Karpas-422 (cell line): ENCODE measurements around the gene GNG12. TPM values are rescaled to one million over a fixed set of nuclear protein-coding genes. Genes with fewer than 3 reads are reported as not detected.
A peak's percentile ranks its signal among the peaks of the same experiment; 100 is the strongest.

Source experiments
- DNase-seq: peaks from one replicate; pipeline ENCODE4 v3.0.0-alpha.2; 2015
- H2AFZ ChIP-seq: fragments of 200-600 bp; sonication (generic); 2 replicates; pipeline ENCODE4 v1.6.1; 2014; ENCODE audit warnings: antibody characterized with exemption, low read length, mixed read lengths
- H3K27ac ChIP-seq: fragments of 200-600 bp; sonication (generic); 2 replicates; pipeline ENCODE4 v1.5.1; 2014; ENCODE audit warnings: mild to moderate bottlenecking, low read length, moderate library complexity
- H3K27me3 ChIP-seq: fragments of 200-600 bp; sonication (generic); 2 replicates; pipeline ENCODE4 v1.6.1; 2014; ENCODE audit warnings: low read length, mixed read lengths
- H3K36me3 ChIP-seq: fragments of 200-600 bp; sonication (generic); 2 replicates; pipeline ENCODE4 v1.6.1; 2014; ENCODE audit warnings: low read length, mixed read lengths; ENCODE audit not compliant: insufficient read depth
- H3K4me1 ChIP-seq: fragments of 200-600 bp; sonication (generic); 2 replicates; pipeline ENCODE4 v1.6.1; 2014; ENCODE audit warnings: mild to moderate bottlenecking, low read length, mixed read lengths
- H3K4me2 ChIP-seq: fragments of 200-600 bp; sonication (generic); 2 replicates; pipeline ENCODE4 v1.6.1; 2014; ENCODE audit warnings: low read length, low read depth, mild to moderate bottlenecking; ENCODE audit not compliant: poor library complexity, severe bottlenecking
- H3K4me3 ChIP-seq: fragments of 200-600 bp; sonication (generic); 2 replicates; pipeline ENCODE4 v1.5.1; 2014; ENCODE audit warnings: mild to moderate bottlenecking, antibody characterized with exemption, low read length, mixed read lengths
- H3K79me2 ChIP-seq: fragments of 200-600 bp; sonication (generic); 2 replicates; pipeline ENCODE4 v1.6.1; 2014; ENCODE audit warnings: mild to moderate bottlenecking, low read length, mixed read lengths
- H3K9ac ChIP-seq: fragments of 200-600 bp; sonication (generic); 2 replicates; pipeline ENCODE4 v1.6.0; 2014; ENCODE audit warnings: low read length
- H3K9me2 ChIP-seq: fragments of 200-600 bp; sonication (generic), shearing (Covaris generic); replicated peaks from 2 replicates; pipeline ENCODE4 v1.6.0; 2014; ENCODE audit warnings: mild to moderate bottlenecking, low read length, moderate library complexity; ENCODE audit not compliant: insufficient read depth
- H3K9me3 ChIP-seq: fragments of 300-700, 200-600 bp; sonication (generic); 2 replicates; pipeline ENCODE4 v1.6.1; 2014; ENCODE audit warnings: low read length, mixed read lengths
- H4K20me1 ChIP-seq: fragments of 200-600 bp; sonication (generic); 2 replicates; pipeline ENCODE4 v1.6.1; 2014; ENCODE audit warnings: mild to moderate bottlenecking, antibody characterized with exemption, low read length, low read depth; ENCODE audit not compliant: insufficient read depth
- total RNA-seq: library from RNA; depleted of rRNA; stranded (reverse); fragments of >200 nt; shearing (Covaris generic); gene quantifications from 2 replicates; pipeline ENCODE4 v1.2.3, GENCODE V29; 2014; ENCODE audit warnings: low replicate concordance

GNG12 gene
- total RNA-seq, 1 experiment from 2014 or later = not detected

- no peak overlapping the region for H3K4me3 ChIP-seq
- no peaks in the 10 kb centered on the region for H3K27me3 ChIP-seq
- H3K79me2 ChIP-seq = no peaks in the 10 kb centered on the region
- no peaks in the 10 kb centered on the region for H3K36me3 ChIP-seq
- no peak overlapping the region for H3K27ac ChIP-seq
- H3K9me3 ChIP-seq = no peaks in the 10 kb centered on the region
- H4K20me1 ChIP-seq = no peaks in the 10 kb centered on the region
- H3K9me2 ChIP-seq = no peaks in the 10 kb centered on the region
- peak; percentile 70 for DNase-seq
- H3K4me1 ChIP-seq = no peaks in the 10 kb centered on the region
- no peak overlapping the region for H3K4me2 ChIP-seq
- H3K9ac ChIP-seq = no peak overlapping the region
- H2AFZ ChIP-seq = no peak overlapping the region
These were observed 16.9 kb upstream of the GNG12 start for GRCh38 chr1:67850151-67850551.

- H3K79me2 ChIP-seq = no peaks in the 10 kb centered on the region
- DNase-seq = no peak
- no peak overlapping the region for H3K9ac ChIP-seq
- no peaks in the 10 kb centered on the region for H4K20me1 ChIP-seq
- H3K4me3 ChIP-seq = no peak overlapping the region
- H3K27ac ChIP-seq = no peak overlapping the region
- H3K27me3 ChIP-seq = 0 out of 2 replicates have a peak, but pooled peaks cover 2% of the 10 kb centered on the region
- no peaks in the 10 kb centered on the region for H3K36me3 ChIP-seq
- no peaks in the 10 kb centered on the region for H3K4me1 ChIP-seq
- no peaks in the 10 kb centered on the region for H3K9me2 ChIP-seq
- H3K9me3 ChIP-seq = no peaks in the 10 kb centered on the region
- no peak overlapping the region for H2AFZ ChIP-seq
- no peak overlapping the region for H3K4me2 ChIP-seq
These were observed 14.2 kb upstream of the GNG12 start for GRCh38 chr1:67847466-67847865.

- Histone ChIP-seq H2AFZ (no peak overlapping the region), H3K9ac (no peak overlapping the region), H3K9me2 (no peaks in the 10 kb centered on the region), H3K27ac (no peak overlapping the region), H3K27me3 (0 out of 2 replicates have a peak, but pooled peaks cover 2% of the 10 kb centered on the region), H4K20me1 (no peaks in the 10 kb centered on the region), H3K79me2 (no peaks in the 10 kb centered on the region), H3K4me2 (no peak overlapping the region), H3K4me3 (no peak overlapping the region), H3K36me3 (no peaks in the 10 kb centered on the region), H3K9me3 (no peaks in the 10 kb centered on the region), H3K4me1 (no peaks in the 10 kb centered on the region)
- no peak for DNase-seq
These were observed 13.3 kb upstream of the GNG12 start for GRCh38 chr1:67846538-67846937.

- H3K9ac ChIP-seq = no peak overlapping the region
- no peak overlapping the region for H2AFZ ChIP-seq
- no peaks in the 10 kb centered on the region for H3K36me3 ChIP-seq
- no peaks in the 10 kb centered on the region for H3K79me2 ChIP-seq
- no peaks in the 10 kb centered on the region for H3K9me2 ChIP-seq
- DNase-seq = no peak
- H4K20me1 ChIP-seq = no peaks in the 10 kb centered on the region
- H3K27ac ChIP-seq = no peak overlapping the region
- 0 out of 2 replicates have a peak, but pooled peaks cover 2% of the 10 kb centered on the region for H3K27me3 ChIP-seq
- H3K4me2 ChIP-seq = no peak overlapping the region
- no peak overlapping the region for H3K4me3 ChIP-seq
- H3K4me1 ChIP-seq = no peaks in the 10 kb centered on the region
- no peaks in the 10 kb centered on the region for H3K9me3 ChIP-seq
These were observed 11.7 kb upstream of the GNG12 start for GRCh38 chr1:67844988-67845387.

- H3K9me3 ChIP-seq = no peaks in the 10 kb centered on the region
- no peaks in the 10 kb centered on the region for H3K36me3 ChIP-seq
- no peak overlapping the region for H3K4me2 ChIP-seq
- no peaks in the 10 kb centered on the region for H3K79me2 ChIP-seq
- H2AFZ ChIP-seq = no peak overlapping the region
- H3K4me1 ChIP-seq = no peaks in the 10 kb centered on the region
- 0 out of 2 replicates have a peak, but pooled peaks cover 2% of the 10 kb centered on the region for H3K27me3 ChIP-seq
- H3K27ac ChIP-seq = no peak overlapping the region
- DNase-seq = no peak
- H3K9ac ChIP-seq = no peak overlapping the region
- H4K20me1 ChIP-seq = no peaks in the 10 kb centered on the region
- no peaks in the 10 kb centered on the region for H3K9me2 ChIP-seq
- H3K4me3 ChIP-seq = no peak overlapping the region
These were observed 10.5 kb upstream of the GNG12 start for GRCh38 chr1:67843746-67844145.

- Histone ChIP-seq H4K20me1 (no peaks in the 10 kb centered on the region), H3K4me2 (no peak overlapping the region), H2AFZ (no peak overlapping the region), H3K27ac (no peak overlapping the region), H3K4me3 (no peak overlapping the region), H3K36me3 (no peaks in the 10 kb centered on the region), H3K9me3 (no peaks in the 10 kb centered on the region), H3K4me1 (no peaks in the 10 kb centered on the region), H3K27me3 (0 out of 2 replicates have a peak, but pooled peaks cover 2% of the 10 kb centered on the region), H3K9ac (no peak overlapping the region), H3K9me2 (no peaks in the 10 kb centered on the region), H3K79me2 (no peaks in the 10 kb centered on the region)
- DNase-seq = no peak
These were observed 10.1 kb upstream of the GNG12 start for GRCh38 chr1:67843331-67843730.

GRCh38 chr1:67840449-67840848 lies 7.2 kb upstream of the GNG12 start:
- H3K4me2 ChIP-seq = no peak overlapping the region
- no peak overlapping the region for H3K9ac ChIP-seq
- DNase-seq = no peak

GRCh38 chr1:67839826-67840225 lies 6.6 kb upstream of the GNG12 start:
- no peaks in the 10 kb centered on the region for H3K9me3 ChIP-seq
- no peak overlapping the region for H3K9ac ChIP-seq
- 0 out of 2 replicates have a peak, but pooled peaks cover 2% of the 10 kb centered on the region for H3K27me3 ChIP-seq
- H2AFZ ChIP-seq = no peak overlapping the region
- H3K79me2 ChIP-seq = no peaks in the 10 kb centered on the region
- H3K36me3 ChIP-seq = no peaks in the 10 kb centered on the region
- no peak overlapping the region for H3K4me2 ChIP-seq
- no peak for DNase-seq
- no peak overlapping the region for H3K4me3 ChIP-seq
- no peak overlapping the region for H3K27ac ChIP-seq
- no peaks in the 10 kb centered on the region for H3K9me2 ChIP-seq
- no peaks in the 10 kb centered on the region for H4K20me1 ChIP-seq
- H3K4me1 ChIP-seq = peaks cover 7% of the 10 kb centered on the region

More at GRCh38 chr1:67840449-67840848, 7.2 kb upstream of the GNG12 start:
- H3K27ac ChIP-seq = no peak overlapping the region
- H3K9me3 ChIP-seq = no peaks in the 10 kb centered on the region
- no peaks in the 10 kb centered on the region for H4K20me1 ChIP-seq
- no peak overlapping the region for H2AFZ ChIP-seq
- no peak overlapping the region for H3K4me3 ChIP-seq
- H3K36me3 ChIP-seq = no peaks in the 10 kb centered on the region
- no peaks in the 10 kb centered on the region for H3K79me2 ChIP-seq
- peaks cover under 1% of the 10 kb centered on the region; the same call in 1 of the 2 replicates for H3K4me1 ChIP-seq
- 0 out of 2 replicates have a peak, but pooled peaks cover 2% of the 10 kb centered on the region for H3K27me3 ChIP-seq
- H3K9me2 ChIP-seq = no peaks in the 10 kb centered on the region
